CD4-positive, alpha-beta memory T cell (primary cell): ENCODE data around the gene HYAL1. TPM values are rescaled to one million over a fixed set of nuclear protein-coding genes. Genes with fewer than 3 reads are reported as not detected.

ENCODE experiments used
- CTCF ChIA-PET: fragments of 350-600 bp; sonication (Branson Sonifier 250); formaldehyde crosslinking; loops from one replicate; lab custom pipeline; 2021; ENCODE audit warnings: inconsistent platforms; ENCODE audit not compliant: partially characterized antibody; lab: Charles Lee
- POLR2A ChIA-PET: fragments of 350-600 bp; sonication (Branson Sonifier 250); formaldehyde crosslinking; loops from one replicate; lab custom pipeline; 2021; ENCODE audit not compliant: partially characterized antibody; lab: Charles Lee
- DNase-seq, 5 donors: peaks; one replicate each; pipeline versions ENCODE4 v3.0.0 to v3.0.0-alpha.2; 2020 to 2022; ENCODE audit warnings: mixed read lengths in 1 of 5
- H3K27ac ChIP-seq: one replicate; pipeline ENCODE4 v1.7.0; 2013; ENCODE audit warnings: low read depth, low read length
- H3K27me3 ChIP-seq: 2 replicates; pipeline ENCODE4 v1.7.0; 2013; ENCODE audit warnings: mild to moderate bottlenecking, low read length, moderate library complexity; ENCODE audit not compliant: insufficient read depth
- H3K36me3 ChIP-seq: 2 replicates; pipeline ENCODE4 v1.7.0; 2013; ENCODE audit warnings: mild to moderate bottlenecking, low read length, moderate library complexity; ENCODE audit not compliant: insufficient read depth
- H3K4me1 ChIP-seq: 2 replicates; pipeline ENCODE4 v1.7.0; 2013; ENCODE audit warnings: mild to moderate bottlenecking, low read length, moderate library complexity; ENCODE audit not compliant: insufficient read depth
- H3K4me3 ChIP-seq, 2 donors: one replicate each; pipeline ENCODE4 v1.7.0; 2013; ENCODE audit warnings: low read length in 2 of 2, mild to moderate bottlenecking in 1 of 2
- H3K9me3 ChIP-seq, 2 donors: one replicate each; pipeline ENCODE4 v1.7.0; 2013; ENCODE audit warnings: low read length in 2 of 2, control low read depth in 1 of 2; ENCODE audit not compliant: control insufficient read depth in 1 of 2
- H3K27ac Mint-ChIP-seq, 7 donors: one replicate each; pipeline ENCODE4 v1.8.0; 2020 to 2021; ENCODE audit warnings: mixed read lengths in 7 of 7, mild to moderate bottlenecking in 6 of 7, inconsistent platforms in 3 of 7, moderate library complexity in 3 of 7
- H3K27me3 Mint-ChIP-seq, 2 donors: one replicate each; pipeline ENCODE4 v1.8.0; 2020 to 2021; ENCODE audit warnings: mixed read lengths in 2 of 2
- H3K36me3 Mint-ChIP-seq, 2 donors: one replicate each; pipeline ENCODE4 v1.8.0; 2020 to 2021; ENCODE audit warnings: mixed read lengths in 2 of 2, inconsistent platforms in 1 of 2, mild to moderate bottlenecking in 1 of 2
- H3K4me1 Mint-ChIP-seq, 4 donors: one replicate each; pipeline ENCODE4 v1.8.0; 2020 to 2021; ENCODE audit warnings: mixed read lengths in 4 of 4, mild to moderate bottlenecking in 1 of 4
- H3K4me3 Mint-ChIP-seq, 8 donors: one replicate each; pipeline ENCODE4 v1.8.0; 2020 to 2021; ENCODE audit warnings: mixed read lengths in 8 of 8, mild to moderate bottlenecking in 7 of 8, moderate library complexity in 6 of 8, inconsistent platforms in 3 of 8
- H3K9me3 Mint-ChIP-seq, 8 donors: one replicate each; pipeline ENCODE4 v1.8.0; 2020 to 2021; ENCODE audit warnings: mixed read lengths in 8 of 8, mild to moderate bottlenecking in 5 of 8, inconsistent platforms in 3 of 8, moderate library complexity in 1 of 8
- intact Hi-C: fragments of 100-400 bp; cut with micrococcal nuclease; formaldehyde crosslinking; loops from one replicate; pipeline ENCODE4 v1.15.1; 2023
- polyA plus RNA-seq, 2 donors: library from polyadenylated mRNA; unstranded; fragments of 300-500 nt; fragmentation: Illumina TruSeq; gene quantifications; one replicate each; pipeline ENCODE4 v1.2.3, GENCODE V29; 2021
- total RNA-seq, 2 experiments: library from RNA; stranded (reverse); gene quantifications; one replicate each; pipeline ENCODE4 v1.2.3, GENCODE V29; 2021

HYAL1 gene
- total RNA-seq (under 1 TPM; 0.38 to 0.50 TPM), polyA plus RNA-seq (under 1 TPM; 0.09 to 0.20 TPM)

- Histone ChIP-seq H3K27me3 (no peaks in the 10 kb centered on the region), H3K9me3 (no peaks in the 10 kb centered on the region), H3K4me3 (no peak within 1 kb of the TSS), H3K27ac (no peak within 1 kb of the TSS), H3K4me1 (peaks cover 18% of the 10 kb centered on the region), H3K36me3 (no peaks in the 10 kb centered on the region)
- ChIA-PET CTCF (interaction anchor here (1.0 kb wide), 1 partner anchor 34 kb away, joined by 3 read pairs; no protein-coding TSS in a partner anchor), POLR2A (interaction anchor here (0.9 kb wide), 1 partner anchor 35 kb away, joined by 3 read pairs; no protein-coding TSS in a partner anchor)
- peak in 1 of 5 donors; percentile 31 for DNase-seq
- no peaks in the 10 kb centered on the region for H3K9me3 Mint-ChIP-seq
- no peak within 1 kb of the TSS for H3K27ac Mint-ChIP-seq
- intact Hi-C loops, result no loop called here
- H3K36me3 Mint-ChIP-seq, result peaks cover 0 to 7% of the 10 kb centered on the region in 2 donors
- H3K27me3 Mint-ChIP-seq, result no peaks in the 10 kb centered on the region
- no peak within 1 kb of the TSS for H3K4me3 Mint-ChIP-seq
- H3K4me1 Mint-ChIP-seq, result peaks cover 12 to 29% (median 18%) of the 10 kb centered on the region in 4 donors
Observed at GRCh38 chr3:50303013-50303815, at the start of gene HYAL1. HYAL1 (minus strand) TSS chr3:50303574; CDS start chr3:50302956, 618 bp downstream.

DNA sequence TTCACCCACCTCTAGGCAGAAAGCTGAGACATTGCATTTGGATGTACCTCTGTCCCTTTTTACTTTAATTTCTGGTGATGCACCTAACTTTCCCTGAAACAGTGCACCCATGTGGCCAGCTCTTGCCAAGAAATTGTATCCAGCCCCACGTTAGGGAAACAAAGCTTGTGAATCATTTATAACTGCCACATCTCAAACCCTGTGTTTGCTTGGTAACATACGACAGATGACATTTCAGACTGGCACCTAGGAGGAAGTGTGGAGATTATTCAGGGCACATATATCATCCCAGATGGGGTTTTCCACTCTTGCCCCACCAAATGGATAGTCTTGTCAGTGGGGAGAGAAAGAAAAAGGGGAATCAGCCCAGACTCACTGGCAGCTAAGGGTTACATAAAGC lies 49.4 kb upstream of the HYAL1 start:
- H3K9me3 Mint-ChIP-seq, result no peaks in the 10 kb centered on the region
- H3K9me3 ChIP-seq, result no peaks in the 10 kb centered on the region
- peaks cover 45% of the 10 kb centered on the region for H3K36me3 ChIP-seq
- ChIA-PET POLR2A (interaction anchor here (0.9 to 23.7 kb wide), 2 partner anchors 12 to 17 kb away, joined by 3 to 595 read pairs; partner anchors contain the start of genes RASSF1, TUSC2 and ZMYND10), CTCF (interaction anchor here (0.7 to 1.4 kb wide), 4 partner anchors 16 to 1148 kb away, joined by 3 to 6 read pairs (median 3); partner anchors contain the start of genes HYAL3, IFRD2 and NAA80)
- no peak overlapping the region for H3K27ac ChIP-seq
- peak overlapping the region in 3 of 7 donors; percentile 23 to 38 (median 25) for H3K27ac Mint-ChIP-seq
- peaks cover 6 to 67% of the 10 kb centered on the region in 2 donors for H3K36me3 Mint-ChIP-seq
- peaks cover 62% of the 10 kb centered on the region for H3K4me1 ChIP-seq
- no peaks in the 10 kb centered on the region for H3K27me3 Mint-ChIP-seq
- peaks cover 33 to 82% (median 58%) of the 10 kb centered on the region in 4 donors for H3K4me1 Mint-ChIP-seq
- no peak for DNase-seq
- intact Hi-C loops, result loop anchor here (5.0 kb wide), 1 partner anchor 260 kb away; the partner anchor contains the start of gene CISH
- no peaks in the 10 kb centered on the region for H3K27me3 ChIP-seq
- H3K4me3 Mint-ChIP-seq, result peak overlapping the region in 3 of 8 donors; percentile 18 to 43 (median 27)
- H3K4me3 ChIP-seq, result no peak overlapping the region

GRCh38 chr3:50351323-50351697 lies 47.9 kb upstream of the HYAL1 start:
- H3K27ac Mint-ChIP-seq, result peak overlapping the region; percentile 96 to 99 (median 99)
- ChIA-PET CTCF (interaction anchor here (1.0 to 2.8 kb wide), 4 partner anchors 10 to 1038 kb away, joined by 3 to 31 read pairs (median 4); no protein-coding TSS in a partner anchor), POLR2A (interaction anchor here (1.2 to 23.7 kb wide), 11 partner anchors 10 to 262 kb away, joined by 3 to 595 read pairs (median 8); partner anchors contain the start of genes C3orf18, HEMK1, HYAL3 and IFRD2)
- Histone ChIP-seq H3K36me3 (peaks cover 38% of the 10 kb centered on the region), H3K4me1 (peaks cover 60% of the 10 kb centered on the region), H3K27ac (peak overlapping the region; percentile 94), H3K27me3 (no peaks in the 10 kb centered on the region), H3K4me3 (peak overlapping the region; percentile 66 to 98), H3K9me3 (no peaks in the 10 kb centered on the region)
- peaks cover 6 to 64% of the 10 kb centered on the region in 2 donors for H3K36me3 Mint-ChIP-seq
- DNase-seq, result no peak
- H3K4me1 Mint-ChIP-seq, result peaks cover 26 to 79% (median 53%) of the 10 kb centered on the region in 4 donors
- peak overlapping the region; percentile 91 to 99 (median 96) for H3K4me3 Mint-ChIP-seq
- H3K9me3 Mint-ChIP-seq, result no peaks in the 10 kb centered on the region
- intact Hi-C loops, result loop anchor here (1.0 to 5.0 kb wide), 3 partner anchors 8 to 261 kb away; partner anchors contain the start of genes CISH and TMEM115
- no peaks in the 10 kb centered on the region for H3K27me3 Mint-ChIP-seq

GRCh38 chr3:50350527-50351322 lies 47.4 kb upstream of the HYAL1 start, which contains the start of the genes CYB561D2 and NPRL2:
CYB561D2 (plus strand) TSS chr3:50350862; CDS start chr3:50351434, 572 bp downstream.
NPRL2 (minus strand) TSS chr3:50350775; CDS start chr3:50350652, 123 bp downstream.
- H3K4me1 Mint-ChIP-seq, result peaks cover 28 to 78% (median 53%) of the 10 kb centered on the region in 4 donors
- H3K4me3 Mint-ChIP-seq, result peak within 1 kb of the TSS; percentile 91 to 99 (median 96)
- H3K9me3 ChIP-seq, result no peaks in the 10 kb centered on the region
- peak within 1 kb of the TSS; percentile 96 to 99 (median 99) for H3K27ac Mint-ChIP-seq
- intact Hi-C loops, result loop anchor here (1.0 to 5.0 kb wide), 6 partner anchors 9 to 262 kb away; partner anchors contain the start of genes CISH, HYAL3, IFRD2 and NAA80
- DNase-seq, result peak; percentile 99 to 100 (median 99)
- POLR2A ChIA-PET, result interaction anchor here (0.7 to 23.7 kb wide), 20 partner anchors 11 to 1257 kb away, joined by 3 to 595 read pairs (median 4); partner anchors contain the start of genes C3orf18, DCAF1, HEMK1 and HYAL3
- peak within 1 kb of the TSS; percentile 94 for H3K27ac ChIP-seq
- CTCF ChIA-PET, result interaction anchor here (0.7 to 4.5 kb wide), 11 partner anchors 10 to 1039 kb away, joined by 3 to 84 read pairs (median 4); partner anchors contain the start of genes RASSF1 and TUSC2
- peaks cover 6 to 62% of the 10 kb centered on the region in 2 donors for H3K36me3 Mint-ChIP-seq
- no peaks in the 10 kb centered on the region for H3K9me3 Mint-ChIP-seq
- H3K4me3 ChIP-seq, result peak within 1 kb of the TSS; percentile 66 to 98
- no peaks in the 10 kb centered on the region for H3K27me3 ChIP-seq
- H3K36me3 ChIP-seq, result peaks cover 35% of the 10 kb centered on the region
- no peaks in the 10 kb centered on the region for H3K27me3 Mint-ChIP-seq
- H3K4me1 ChIP-seq, result peaks cover 58% of the 10 kb centered on the region

- Histone ChIP-seq H3K9me3 (no peaks in the 10 kb centered on the region), H3K27ac (peak overlapping the region; percentile 94), H3K27me3 (no peaks in the 10 kb centered on the region), H3K4me1 (peaks cover 60% of the 10 kb centered on the region), H3K36me3 (peaks cover 29% of the 10 kb centered on the region), H3K4me3 (peak overlapping the region; percentile 66 to 98)
- ChIA-PET CTCF (interaction anchor here (0.8 to 4.5 kb wide), 10 partner anchors 12 to 1039 kb away, joined by 3 to 84 read pairs (median 4); partner anchors contain the start of genes RASSF1 and TUSC2), POLR2A (interaction anchor here (0.7 to 23.7 kb wide), 20 partner anchors 11 to 1257 kb away, joined by 3 to 595 read pairs (median 4); partner anchors contain the start of genes C3orf18, DCAF1, HEMK1 and HYAL3)
- Mint-ChIP-seq H3K27me3 (no peaks in the 10 kb centered on the region), H3K9me3 (no peaks in the 10 kb centered on the region), H3K4me1 (peaks cover 28 to 78% (median 52%) of the 10 kb centered on the region in 4 donors), H3K4me3 (peak overlapping the region; percentile 91 to 99 (median 96)), H3K27ac (peak overlapping the region; percentile 96 to 99 (median 99)), H3K36me3 (peaks cover 6 to 57% of the 10 kb centered on the region in 2 donors)
- intact Hi-C loops, result loop anchor here (1.0 to 5.0 kb wide), 5 partner anchors 13 to 262 kb away; partner anchors contain the start of genes CISH, HYAL3, IFRD2 and NAA80
- DNase-seq, result no peak
Observed at GRCh38 chr3:50350213-50350526, 46.8 kb upstream of the HYAL1 start.
